CD4-positive, CD25-positive, alpha-beta regulatory T cell (primary cell): ENCODE data around the gene GOLGA7B. TPM values are rescaled to one million over a fixed set of nuclear protein-coding genes. Genes with fewer than 3 reads are reported as not detected.

Source experiments
- ATAC-seq, 2 donors: fragments of 150-1000 bp; cut with Tn5 transposase; one replicate each; pipeline ENCODE4 v1.10.0; 2021; ENCODE audit warnings: low read depth in 2 of 2, moderate number of reproducible peaks in 2 of 2, moderate library complexity in 1 of 2
- DNase-seq, 3 donors: peaks; one replicate each; pipeline versions ENCODE4 v3.0.0 to v3.0.0-alpha.2; 2012 to 2022; ENCODE audit warnings: mixed read lengths in 1 of 3
- H3K27ac ChIP-seq: one replicate; pipeline ENCODE4 v1.7.0; 2013; ENCODE audit warnings: mild to moderate bottlenecking, low read length; ENCODE audit not compliant: insufficient read depth, poor library complexity, severe bottlenecking
- H3K27me3 ChIP-seq: one replicate; pipeline ENCODE4 v1.7.0; 2013; ENCODE audit warnings: low read length; ENCODE audit not compliant: control insufficient read depth, insufficient read depth
- H3K36me3 ChIP-seq: one replicate; pipeline ENCODE4 v1.7.0; 2013; ENCODE audit warnings: mild to moderate bottlenecking, low read length, moderate library complexity; ENCODE audit not compliant: control insufficient read depth, insufficient read depth
- H3K4me1 ChIP-seq: 2 replicates; pipeline ENCODE4 v1.7.0; 2013; ENCODE audit warnings: mild to moderate bottlenecking, low read length; ENCODE audit not compliant: insufficient read depth, control insufficient read depth, poor library complexity, severe bottlenecking
- H3K4me3 ChIP-seq: one replicate; pipeline ENCODE4 v1.7.0; 2013; ENCODE audit warnings: low read depth, mild to moderate bottlenecking, low read length, moderate library complexity
- H3K9me3 ChIP-seq, 2 experiments: 1 replicate in 1 of 2; 2 replicates in 1 of 2; pipeline ENCODE4 v1.7.0; 2013; ENCODE audit warnings: low read length in 2 of 2, mild to moderate bottlenecking in 1 of 2, moderate library complexity in 1 of 2; ENCODE audit not compliant: control insufficient read depth in 2 of 2
- H3K27ac Mint-ChIP-seq, 3 donors: one replicate each; pipeline ENCODE4 v1.8.0; 2020 to 2022; ENCODE audit warnings: mild to moderate bottlenecking in 3 of 3, mixed read lengths in 3 of 3, moderate library complexity in 2 of 3
- H3K27me3 Mint-ChIP-seq: one replicate; pipeline ENCODE4 v1.8.0; 2022; ENCODE audit warnings: mild to moderate bottlenecking, mixed read lengths
- H3K36me3 Mint-ChIP-seq: one replicate; pipeline ENCODE4 v1.8.0; 2020; ENCODE audit warnings: mixed read lengths
- H3K4me1 Mint-ChIP-seq, 4 donors: one replicate each; pipeline ENCODE4 v1.8.0; 2020 to 2022; ENCODE audit warnings: mixed read lengths in 4 of 4, mild to moderate bottlenecking in 1 of 4
- H3K4me3 Mint-ChIP-seq, 4 donors: one replicate each; pipeline ENCODE4 v1.8.0; 2020 to 2022; ENCODE audit warnings: mild to moderate bottlenecking in 4 of 4, mixed read lengths in 4 of 4, moderate library complexity in 3 of 4
- H3K9me3 Mint-ChIP-seq, 7 donors: one replicate each; pipeline ENCODE4 v1.8.0; 2020 to 2022; ENCODE audit warnings: mixed read lengths in 7 of 7, mild to moderate bottlenecking in 3 of 7, moderate library complexity in 2 of 7
- polyA plus RNA-seq, 4 donors: library from polyadenylated mRNA; unstranded; fragments of 300-500 nt; fragmentation: Illumina TruSeq; gene quantifications; one replicate each; pipeline ENCODE4 v1.2.3, GENCODE V29; 2021
- total RNA-seq: library from RNA; stranded (reverse); gene quantifications from one replicate; pipeline ENCODE4 v1.2.3, GENCODE V29; 2022

Gene GOLGA7B
- total RNA-seq (14.1 TPM), polyA plus RNA-seq (1 to 10 TPM in 3 of 4 donors, under 1 TPM in 1; 0.84 to 1.3 (median 1.3) TPM)

DNA sequence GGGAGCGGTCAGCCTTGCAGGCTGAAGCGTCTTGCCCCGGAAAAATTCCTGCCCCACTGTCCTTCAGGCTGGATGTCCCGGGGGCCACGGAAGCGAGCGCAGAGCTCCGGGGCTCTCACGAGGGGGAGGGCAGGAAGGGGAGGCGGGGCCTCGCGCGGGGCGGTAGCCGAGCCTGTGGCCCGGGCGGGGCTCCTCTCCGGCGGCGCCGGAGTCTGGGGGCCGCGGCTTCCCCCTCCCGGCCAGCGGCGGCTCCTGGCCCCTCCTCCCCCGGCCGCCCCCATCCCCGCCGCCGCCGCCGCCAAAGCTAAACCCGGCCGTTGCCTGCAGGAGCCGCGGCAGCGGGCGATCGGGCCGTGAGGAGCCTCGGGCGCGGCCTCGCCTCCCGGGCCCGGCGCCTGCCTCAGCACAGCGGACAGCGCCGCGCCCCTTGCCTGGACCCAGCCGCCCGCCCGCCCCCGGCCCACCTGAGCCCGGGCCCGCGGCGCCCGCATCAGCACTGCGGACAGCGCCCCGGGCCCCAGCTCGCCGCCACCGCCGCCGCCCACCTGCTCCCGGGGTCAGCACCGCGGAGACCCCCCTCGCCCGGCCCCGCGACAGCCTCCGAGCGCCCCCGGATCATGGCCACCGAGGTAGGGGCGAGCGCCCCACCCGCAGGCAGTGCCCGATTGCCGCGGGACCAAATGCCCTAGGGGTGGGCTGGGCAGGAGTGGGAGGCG, at the start of gene GOLGA7B:
Gene GOLGA7B, plus strand, starts transcription at position 157 of the 716 bp plus-strand sequence. Its CDS starts 461 bp downstream, at position 618.
- H3K27me3 Mint-ChIP-seq, result no peaks in the 10 kb centered on the region

DNA sequence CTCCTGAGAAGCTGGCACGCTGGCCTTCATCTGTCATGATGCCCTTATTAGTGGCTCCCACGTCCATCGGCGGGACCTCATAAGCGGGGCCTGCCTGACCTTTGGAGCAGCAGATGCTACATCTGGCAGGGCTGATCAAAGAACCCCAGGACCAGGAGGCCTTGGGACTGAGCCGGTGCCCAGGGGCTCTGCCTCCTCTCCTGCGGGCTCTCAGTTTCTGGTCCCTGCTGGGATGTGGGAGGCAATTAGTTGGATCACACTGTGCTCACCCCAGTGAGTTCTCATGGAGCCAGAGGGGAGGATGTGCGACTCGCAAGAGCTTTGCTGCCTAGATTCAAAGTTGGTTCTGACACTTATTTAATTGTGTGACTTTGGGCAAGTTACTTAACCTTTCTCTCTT, 49.2 kb upstream of the GOLGA7B start:
- Mint-ChIP-seq H3K27me3 (peaks cover 8% of the 10 kb centered on the region), H3K4me1 (peaks cover 5 to 31% (median 21%) of the 10 kb centered on the region in 4 donors), H3K36me3 (peaks cover 3% of the 10 kb centered on the region), H3K9me3 (peaks cover 0 to 13% (median 0%) of the 10 kb centered on the region in 7 donors), H3K27ac (no peak overlapping the region), H3K4me3 (no peak overlapping the region)
- Histone ChIP-seq H3K36me3 (no peaks in the 10 kb centered on the region), H3K27ac (no peak overlapping the region), H3K4me3 (no peak overlapping the region), H3K4me1 (peaks cover 16% of the 10 kb centered on the region), H3K9me3 (peaks cover 4 to 11% of the 10 kb centered on the region in 2 experiments), H3K27me3 (no peaks in the 10 kb centered on the region)
- no peak for DNase-seq
- ATAC-seq, result no peak

More for the DNA sequence above, at the start of gene GOLGA7B:
- no peaks in the 10 kb centered on the region for H3K27me3 ChIP-seq
- Mint-ChIP-seq H3K36me3 (no peaks in the 10 kb centered on the region), H3K27ac (peak within 1 kb of the TSS; percentile 15 to 92 (median 89)), H3K4me1 (peaks cover 0 to 55% (median 32%) of the 10 kb centered on the region in 4 donors), H3K4me3 (peak within 1 kb of the TSS; percentile 90 to 98 (median 95)), H3K9me3 (no peaks in the 10 kb centered on the region)
- H3K27ac ChIP-seq, result peak within 1 kb of the TSS; percentile 47
- ATAC-seq (peak; percentile 80 to 81), DNase-seq (peak; percentile 58 to 75 (median 66))
- H3K9me3 ChIP-seq, result no peaks in the 10 kb centered on the region
- peaks cover 34% of the 10 kb centered on the region for H3K4me1 ChIP-seq
- no peaks in the 10 kb centered on the region for H3K36me3 ChIP-seq
- H3K4me3 ChIP-seq, result peak within 1 kb of the TSS; percentile 85

DNA sequence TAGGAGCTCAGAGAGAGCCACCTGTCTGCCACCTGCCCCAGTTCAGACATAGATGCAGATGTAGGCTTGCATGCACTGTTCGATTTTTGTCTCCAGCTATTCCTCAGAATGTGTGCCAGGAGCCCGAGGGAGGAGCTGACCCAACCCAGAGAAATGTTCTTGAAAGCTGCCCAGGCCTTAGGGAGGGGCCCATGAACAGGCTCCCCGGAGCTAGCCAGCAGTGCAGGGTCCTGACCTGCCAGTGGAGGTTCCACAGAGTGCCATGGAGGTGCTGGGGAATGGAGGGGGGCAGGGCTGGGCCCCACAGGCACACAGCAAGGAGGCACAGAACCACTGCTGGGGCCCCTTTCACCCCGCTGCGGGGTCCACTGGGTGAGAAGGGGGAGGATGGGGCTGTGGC, 48.2 kb upstream of the GOLGA7B start:
- Histone ChIP-seq H3K4me1 (peaks cover 8% of the 10 kb centered on the region), H3K27ac (no peak overlapping the region), H3K36me3 (no peaks in the 10 kb centered on the region), H3K27me3 (no peaks in the 10 kb centered on the region), H3K9me3 (peaks cover 4 to 11% of the 10 kb centered on the region in 2 experiments), H3K4me3 (no peak overlapping the region)
- no peak for DNase-seq
- peaks cover 3% of the 10 kb centered on the region for H3K36me3 Mint-ChIP-seq
- no peak for ATAC-seq
- no peak overlapping the region for H3K4me3 Mint-ChIP-seq
- peaks cover 3 to 22% (median 14%) of the 10 kb centered on the region in 4 donors for H3K4me1 Mint-ChIP-seq
- peaks cover 0 to 13% (median 0%) of the 10 kb centered on the region in 7 donors for H3K9me3 Mint-ChIP-seq
- H3K27me3 Mint-ChIP-seq, result peaks cover 8% of the 10 kb centered on the region
- H3K27ac Mint-ChIP-seq, result no peak overlapping the region

DNA sequence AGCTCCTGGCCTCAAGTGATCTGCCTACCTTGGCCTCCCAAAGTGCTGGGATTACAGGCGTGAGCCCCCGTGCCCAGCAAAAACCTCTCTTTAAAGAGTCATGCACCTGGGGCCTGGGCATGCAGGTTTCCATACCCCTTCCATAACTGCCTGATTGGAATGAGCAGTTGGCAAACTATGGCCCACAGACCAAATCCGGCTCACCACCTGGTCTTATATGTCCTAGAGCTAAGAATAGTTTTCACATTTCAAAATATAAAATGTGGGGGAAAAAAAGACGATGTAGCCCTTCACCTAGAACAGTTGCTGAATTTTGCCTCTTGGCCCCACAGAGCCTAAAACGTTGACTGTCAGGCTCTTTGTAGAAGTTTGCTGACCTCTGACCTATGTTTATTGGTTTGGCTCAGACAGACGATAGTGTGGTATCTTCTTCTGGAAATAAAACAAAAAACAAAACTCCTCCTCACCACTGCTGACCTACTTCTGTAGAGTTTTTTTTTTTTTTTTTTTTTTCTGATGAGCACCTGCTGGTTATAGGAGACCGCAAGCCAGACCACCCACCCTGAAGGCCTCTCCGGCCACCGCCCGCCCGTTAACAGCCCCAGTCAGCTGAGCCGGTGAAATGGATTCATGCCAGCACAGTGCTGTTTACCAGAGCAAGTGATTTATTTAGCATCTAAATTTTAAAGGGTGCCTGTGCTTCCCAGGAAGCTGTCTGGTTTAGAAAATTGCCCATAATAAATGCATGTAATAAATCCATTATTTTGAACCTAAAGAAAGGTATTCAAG, 44.4 kb upstream of the GOLGA7B start:
- H3K4me3 Mint-ChIP-seq, result no peak overlapping the region
- H3K36me3 ChIP-seq, result no peaks in the 10 kb centered on the region
- ATAC-seq, result no peak

DNA sequence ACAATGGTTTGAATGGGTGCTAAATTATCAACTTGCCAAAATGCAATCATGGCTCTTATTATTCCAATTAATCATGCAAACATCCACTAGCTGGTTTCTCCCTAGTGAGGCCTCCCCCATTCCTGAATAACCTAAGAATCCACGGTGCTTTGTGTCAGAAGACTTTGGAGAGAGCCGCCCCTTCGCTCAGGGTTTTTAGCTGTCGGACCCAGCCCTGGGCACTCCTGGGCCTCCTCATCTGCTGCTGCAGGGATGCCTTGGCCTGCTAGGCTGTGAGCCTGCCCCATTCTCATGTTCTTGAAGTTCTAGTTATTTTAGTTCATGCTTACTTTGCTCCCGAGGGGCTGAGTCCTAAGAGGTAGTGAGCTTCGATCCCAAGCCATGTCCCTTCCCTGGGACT, 43.7 kb upstream of the GOLGA7B start:
- ATAC-seq (no peak), DNase-seq (no peak)
- Mint-ChIP-seq H3K4me1 (peaks cover 0 to 4% (median 2%) of the 10 kb centered on the region in 4 donors), H3K9me3 (no peaks in the 10 kb centered on the region), H3K27me3 (peaks cover 8% of the 10 kb centered on the region), H3K36me3 (no peaks in the 10 kb centered on the region), H3K27ac (no peak overlapping the region), H3K4me3 (no peak overlapping the region)
- Histone ChIP-seq H3K9me3 (no peaks in the 10 kb centered on the region), H3K27me3 (no peaks in the 10 kb centered on the region), H3K4me3 (no peak overlapping the region), H3K36me3 (no peaks in the 10 kb centered on the region), H3K27ac (no peak overlapping the region), H3K4me1 (no peaks in the 10 kb centered on the region)

More for the DNA sequence above, 44.4 kb upstream of the GOLGA7B start:
- Histone ChIP-seq H3K9me3 (no peaks in the 10 kb centered on the region), H3K27ac (no peak overlapping the region), H3K4me3 (no peak overlapping the region), H3K4me1 (no peaks in the 10 kb centered on the region), H3K27me3 (no peaks in the 10 kb centered on the region)
- Mint-ChIP-seq H3K4me1 (peaks cover 0 to 5% (median 2%) of the 10 kb centered on the region in 4 donors), H3K27me3 (peaks cover 8% of the 10 kb centered on the region), H3K9me3 (no peaks in the 10 kb centered on the region), H3K36me3 (no peaks in the 10 kb centered on the region), H3K27ac (no peak overlapping the region)
- DNase-seq, result no peak

- no peak overlapping the region for H3K27ac Mint-ChIP-seq
- peaks cover 0 to 8% (median 2%) of the 10 kb centered on the region in 4 donors for H3K4me1 Mint-ChIP-seq
- ATAC-seq, result no peak
- DNase-seq, result no peak
- H3K36me3 Mint-ChIP-seq, result no peaks in the 10 kb centered on the region
- H3K27me3 Mint-ChIP-seq, result peaks cover 5% of the 10 kb centered on the region
- H3K9me3 Mint-ChIP-seq, result no peaks in the 10 kb centered on the region
- Histone ChIP-seq H3K36me3 (no peaks in the 10 kb centered on the region), H3K4me1 (no peaks in the 10 kb centered on the region), H3K9me3 (no peaks in the 10 kb centered on the region), H3K27me3 (no peaks in the 10 kb centered on the region), H3K27ac (no peak overlapping the region), H3K4me3 (no peak overlapping the region)
- H3K4me3 Mint-ChIP-seq, result no peak overlapping the region
Observed at GRCh38 chr10:97810446-97810845, 39.2 kb upstream of the GOLGA7B start.

- no peak overlapping the region for H3K4me3 ChIP-seq
- DNase-seq, result no peak
- H3K36me3 ChIP-seq, result no peaks in the 10 kb centered on the region
- H3K27ac ChIP-seq, result no peak overlapping the region
- Mint-ChIP-seq H3K9me3 (peaks cover 0 to 2% (median 0%) of the 10 kb centered on the region in 7 donors), H3K4me1 (peaks cover 0 to 8% (median 2%) of the 10 kb centered on the region in 4 donors), H3K27me3 (peaks cover 5% of the 10 kb centered on the region), H3K4me3 (no peak overlapping the region), H3K27ac (no peak overlapping the region), H3K36me3 (no peaks in the 10 kb centered on the region)
- no peaks in the 10 kb centered on the region for H3K4me1 ChIP-seq
- no peak for ATAC-seq
- H3K27me3 ChIP-seq, result no peaks in the 10 kb centered on the region
- H3K9me3 ChIP-seq, result no peaks in the 10 kb centered on the region
Observed at GRCh38 chr10:97811958-97812357, 37.7 kb upstream of the GOLGA7B start.
